NCI-H2029 treated with DMSO at 0.1 percent for 48 hours (cell line): ENCODE results near the gene XXYLT1.
A peak's percentile ranks its signal among the peaks of the same experiment; 100 is the strongest.

Source experiments
- DNase-seq: peaks from one replicate; lab custom pipeline; 2025; lab: John Stamatoyannopoulos, UW

The XXYLT1 gene

GRCh38 chr3:195184716-195185421 is 86.1 kb downstream of the XXYLT1 start:
- DNase-seq = no peak

DNA sequence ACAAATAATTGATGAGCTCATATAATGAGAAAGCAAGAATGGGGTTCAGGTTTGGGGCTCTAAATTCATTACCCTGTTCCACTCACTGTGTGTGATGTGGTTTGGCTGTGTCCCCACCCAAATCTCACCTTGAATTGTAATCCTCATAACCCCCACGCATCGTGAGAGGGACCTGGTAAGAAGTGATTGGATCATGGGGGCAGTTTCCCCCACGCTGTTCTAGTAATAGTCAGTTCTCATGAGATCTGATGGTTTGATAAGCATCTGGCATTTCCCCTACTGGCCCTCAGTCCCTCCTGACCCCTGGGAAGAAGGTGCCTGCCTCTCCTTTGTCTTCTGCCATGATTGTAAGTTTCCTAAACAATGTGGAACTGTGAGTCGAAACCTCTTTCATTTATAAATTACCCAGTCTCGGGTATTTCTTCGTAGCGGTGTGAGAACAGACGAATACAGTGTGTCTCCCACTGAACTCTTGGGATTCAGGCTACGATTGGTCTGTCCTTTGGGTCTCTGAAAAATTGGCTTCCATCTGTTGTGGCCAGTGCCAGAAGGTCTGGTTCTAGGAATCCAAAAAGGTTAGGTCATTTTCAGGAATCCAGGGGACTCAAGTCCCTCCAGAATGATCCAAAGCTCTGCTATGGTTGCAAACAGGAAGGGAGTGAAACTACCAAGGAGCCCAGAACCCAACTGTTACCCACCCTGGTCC is 87.7 kb downstream of the XXYLT1 start:
- DNase-seq = no peak

- peak; percentile 39 for DNase-seq
Observed at GRCh38 chr3:195182470-195182795, 88.5 kb downstream of the XXYLT1 start.

GRCh38 chr3:195181741-195182469 is 89.1 kb downstream of the XXYLT1 start:
- no peak for DNase-seq

- DNase-seq = peak; percentile 9
Observed at GRCh38 chr3:195181113-195181498, 89.9 kb downstream of the XXYLT1 start.

- peak; percentile 20 for DNase-seq
Observed at GRCh38 chr3:195180490-195181112, 90.4 kb downstream of the XXYLT1 start.

DNA sequence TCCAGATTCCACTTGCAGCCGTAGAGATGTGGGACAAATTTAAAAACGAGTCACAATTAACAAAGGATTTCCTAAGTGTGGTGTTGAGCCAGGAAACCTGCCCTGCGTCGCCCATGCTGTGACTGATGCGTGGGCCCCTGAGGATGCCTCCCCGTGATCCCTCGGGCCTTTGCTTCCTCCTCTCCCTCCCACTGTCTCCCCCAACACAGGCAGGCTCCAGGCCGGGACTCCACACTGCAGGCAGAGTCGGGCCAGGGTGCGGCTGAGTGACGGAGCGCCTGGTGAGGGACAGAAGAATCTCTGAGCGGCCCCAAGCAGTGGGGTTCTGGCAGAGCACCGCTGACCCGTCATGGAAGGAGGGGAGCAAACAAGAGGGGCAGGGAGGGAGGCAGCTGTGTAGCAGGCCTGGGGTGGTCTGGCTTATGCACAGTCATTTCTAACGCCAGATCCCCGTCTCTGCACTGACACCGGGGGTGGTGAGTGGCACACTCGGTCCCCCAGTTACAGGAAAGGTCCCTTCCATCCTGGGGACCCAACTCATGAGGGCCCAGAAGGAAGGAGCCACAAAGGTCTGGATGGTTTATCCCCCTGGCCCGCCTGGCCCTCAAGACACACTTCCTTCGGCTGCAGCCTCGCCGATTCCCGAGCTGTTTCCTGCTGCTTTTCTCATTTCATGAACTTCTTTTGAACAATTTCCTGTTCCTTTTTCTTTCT is 91.0 kb downstream of the XXYLT1 start:
- DNase-seq = no peak

DNA sequence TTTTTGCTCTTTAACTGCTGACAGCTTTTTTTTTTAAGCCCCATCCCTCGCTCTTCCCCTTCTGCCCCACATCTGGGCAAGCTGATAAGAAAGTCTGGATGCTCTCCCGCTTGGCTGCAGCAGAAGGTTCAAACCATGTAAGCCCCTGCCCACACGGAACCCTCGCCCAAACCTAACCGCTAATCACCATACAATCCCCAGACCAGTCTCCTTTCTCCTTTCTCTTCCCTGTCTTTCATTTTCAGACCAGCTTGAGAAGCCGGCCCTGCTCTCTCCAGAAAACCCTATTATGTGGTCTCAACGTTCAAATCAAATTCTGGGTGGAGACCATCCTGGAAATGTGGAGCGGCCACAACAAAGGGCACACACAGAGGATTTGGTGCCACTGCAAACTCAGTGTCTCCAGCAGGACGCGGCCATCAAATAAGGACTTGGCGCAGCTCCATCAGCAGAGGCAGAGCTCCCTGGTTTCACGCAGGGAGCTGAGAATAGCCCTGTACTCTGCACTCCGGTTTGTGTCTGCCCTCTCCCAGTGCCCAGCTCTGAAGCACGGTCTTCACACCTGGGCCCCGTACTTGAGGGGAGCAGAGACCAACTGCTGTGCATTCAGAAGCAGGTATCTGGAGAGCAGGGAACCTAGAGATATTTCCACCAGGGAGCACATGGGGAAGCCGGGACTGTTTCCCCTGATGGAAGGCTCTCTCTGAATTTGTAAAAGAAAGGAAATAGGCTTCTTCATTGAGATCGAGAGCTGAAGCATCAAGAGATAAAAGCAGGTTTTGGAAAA is 92.6 kb downstream of the XXYLT1 start:
- peak; percentile 81 for DNase-seq

DNA sequence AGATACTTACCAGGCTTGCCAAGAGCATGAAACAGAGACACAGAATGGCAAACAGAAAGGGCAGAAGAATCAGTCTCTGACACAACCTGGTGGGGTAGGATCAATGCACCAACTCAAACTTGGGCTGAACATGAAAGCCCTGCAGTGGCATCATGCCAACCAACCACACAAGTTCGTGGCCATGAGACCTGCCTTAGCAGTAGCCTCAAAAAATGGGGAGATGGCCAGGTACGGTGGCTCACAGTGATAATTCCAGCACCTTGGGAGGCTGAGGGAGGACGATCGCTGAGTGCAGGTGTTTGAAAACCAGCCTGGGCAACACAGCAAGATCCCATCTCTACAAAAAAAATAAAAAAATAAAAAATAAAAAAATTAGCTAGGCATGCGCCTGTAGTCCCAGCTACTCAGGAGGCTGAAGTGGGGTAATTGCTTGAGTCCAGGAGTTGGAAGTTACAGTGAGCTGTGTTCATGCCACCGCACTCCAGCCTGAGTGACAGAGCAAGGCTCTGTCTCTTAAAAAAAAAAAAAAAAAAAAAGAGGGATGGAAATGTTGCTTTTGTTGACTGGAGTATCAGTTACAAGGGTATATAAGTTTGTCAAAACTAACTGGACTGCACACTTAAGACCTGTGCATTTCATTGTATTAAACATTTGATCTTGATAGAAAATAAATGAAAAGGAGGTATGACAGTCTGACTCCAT is 93.4 kb downstream of the XXYLT1 start:
- no peak for DNase-seq

GRCh38 chr3:195176776-195177175 is 94.2 kb downstream of the XXYLT1 start:
- no peak for DNase-seq

GRCh38 chr3:195175476-195176337 is 95.3 kb downstream of the XXYLT1 start:
- DNase-seq = no peak

DNA sequence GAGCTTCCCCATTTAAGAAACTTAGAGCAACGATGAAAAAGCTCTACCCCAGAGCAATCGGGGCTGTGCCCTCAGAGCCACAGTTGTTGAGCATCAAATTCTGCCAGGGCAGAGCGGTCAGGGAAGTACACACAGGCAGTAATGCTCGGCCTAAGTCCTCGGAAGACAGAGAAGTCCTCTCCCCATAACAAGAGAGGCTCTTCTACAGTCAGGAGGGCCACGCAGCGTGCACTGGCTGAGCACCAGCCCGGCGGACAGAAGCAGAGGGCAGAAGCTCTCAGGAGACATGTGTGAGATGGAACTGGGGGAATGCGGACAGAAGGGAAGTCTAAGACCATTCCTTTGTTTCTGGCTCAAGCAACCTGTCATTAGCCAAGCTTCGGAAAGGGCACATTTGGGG is 95.9 kb downstream of the XXYLT1 start:
- DNase-seq = no peak

GRCh38 chr3:195173657-195174056 is 97.3 kb downstream of the XXYLT1 start:
- no peak for DNase-seq

- no peak for DNase-seq
Observed at GRCh38 chr3:195172896-195173295, 98.1 kb downstream of the XXYLT1 start.

DNA sequence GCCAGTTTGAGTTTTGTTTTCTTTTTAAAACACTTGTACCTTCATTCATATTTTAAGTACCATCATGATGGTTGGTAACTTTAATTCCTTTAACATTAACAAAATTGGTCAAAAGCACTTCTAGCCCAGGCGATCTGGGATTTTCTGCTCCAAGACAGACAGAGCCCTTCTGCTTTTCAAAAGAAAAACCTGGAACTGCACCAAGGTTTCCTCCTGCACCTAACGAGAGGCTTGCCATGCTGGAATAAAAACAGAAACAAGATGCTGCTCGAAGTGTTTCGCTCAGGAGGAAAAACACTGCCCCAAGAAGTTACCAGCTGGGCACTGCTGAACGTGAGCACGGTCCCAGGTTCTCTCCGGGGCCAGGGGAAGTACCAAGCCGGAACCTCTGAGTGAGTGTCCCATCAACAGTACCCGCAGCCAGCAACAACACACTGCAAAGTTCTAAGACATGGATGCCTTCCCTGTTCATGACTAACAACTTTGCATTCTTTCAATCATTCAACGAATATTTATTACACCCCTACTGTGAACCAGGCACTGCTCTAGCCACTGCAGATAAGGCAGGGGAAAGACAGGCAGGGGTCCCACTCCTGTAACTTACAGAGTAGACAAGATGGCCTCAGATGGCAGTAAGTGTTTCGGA is 98.8 kb downstream of the XXYLT1 start:
- DNase-seq = no peak

- DNase-seq = no peak
Observed at GRCh38 chr3:195171093-195171873, 99.7 kb downstream of the XXYLT1 start.

DNA sequence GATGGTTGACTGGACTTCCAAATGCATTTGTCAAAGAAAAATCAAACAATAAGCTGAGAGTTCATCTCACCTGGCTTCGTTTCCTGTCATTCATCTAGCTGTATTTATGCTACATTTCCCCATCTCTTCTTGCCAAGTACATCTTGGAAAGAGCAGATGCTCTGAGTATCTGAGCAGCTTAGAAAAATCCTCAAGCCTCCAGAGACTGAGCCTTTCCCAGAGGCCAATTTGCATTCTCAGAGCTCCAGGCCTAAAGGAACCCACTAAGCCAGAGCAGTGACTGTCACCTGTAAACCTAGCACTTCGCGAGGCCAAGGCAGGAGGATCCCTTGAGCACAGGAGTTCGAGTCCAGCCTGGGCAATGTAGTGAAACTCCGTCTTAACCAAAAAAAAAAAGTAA is 100.5 kb downstream of the XXYLT1 start:
- DNase-seq = no peak

DNA sequence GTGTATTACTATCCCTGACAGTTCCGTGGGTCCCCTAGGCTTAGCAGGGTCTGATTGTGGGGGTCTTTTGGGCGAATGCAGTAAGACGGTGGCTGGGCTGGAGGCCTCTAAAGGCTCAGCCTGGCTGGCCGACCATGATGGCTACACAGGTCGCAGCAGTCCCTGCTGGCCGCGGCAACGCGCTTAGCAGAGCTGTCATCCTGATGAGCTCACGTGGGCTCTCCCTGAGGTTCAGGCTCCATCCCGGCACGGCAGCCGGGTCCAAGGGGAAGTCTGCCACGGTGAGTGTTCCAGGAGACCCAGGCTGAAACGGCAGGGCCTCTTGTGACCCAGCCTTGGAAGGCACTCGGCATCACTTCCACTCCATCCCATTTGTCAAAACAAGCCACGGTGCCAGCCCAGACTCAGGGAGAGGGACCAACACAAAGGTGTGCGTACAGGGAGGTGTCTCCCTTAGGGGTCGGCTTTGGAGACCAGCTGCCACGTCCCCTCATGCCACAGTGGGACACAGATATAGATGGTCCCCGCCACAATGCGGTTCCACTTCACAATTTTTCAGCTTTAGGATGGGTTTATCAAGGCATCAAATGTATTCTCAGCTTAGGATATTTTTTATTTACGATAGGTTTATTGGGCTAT is 101.8 kb downstream of the XXYLT1 start:
- DNase-seq = no peak
